HCT116 (cell line): ENCODE results near the gene LAMA4. TPM values are rescaled to one million over a fixed set of nuclear protein-coding genes. Genes with fewer than 3 reads are reported as not detected.

Experiments
- ATAC-seq: fragments of 200-7000 bp; cut with Tn5 transposase; 2 replicates; pipeline ENCODE4 v1.9.1; 2020; ENCODE audit warnings: mild to moderate bottlenecking, moderate library complexity
- BruUV-seq: library from RNA; stranded (reverse); fragments of 400-500 nt; replicated peaks from 2 replicates; lab custom pipeline; 2021; lab: Mats Ljungman, UMichigan
- CTCF ChIA-PET: fragments of 300-600 bp; sonication (Branson Sonifier 250); formaldehyde crosslinking; loops from one replicate; lab custom pipeline; 2021; ENCODE audit warnings: antibody characterized with exemption; lab: Charles Lee
- POLR2A ChIA-PET: fragments of 300-600, 350-600 bp; sonication (Branson Sonifier 250); formaldehyde crosslinking; loops from one replicate; lab custom pipeline; 2021; ENCODE audit warnings: antibody characterized with exemption; lab: Charles Lee
- RAD21 ChIA-PET, 2 experiments: fragments of 300-600 bp; sonication (Branson Sonifier 250); formaldehyde crosslinking; loops; one replicate each; lab custom pipeline; 2023; ENCODE audit warnings: low total read pairs in 2 of 2; ENCODE audit not compliant: uncharacterized antibody in 2 of 2, unreplicated experiment in 2 of 2, low non-redundant PET in 1 of 2; lab: Charles Lee
- DNase-seq: peaks from one replicate; pipeline ENCODE4 v3.0.0-alpha.2; 2010; ENCODE audit warnings: low read depth, low spot score
- H2AFZ ChIP-seq: fragments of 200-600 bp; shearing (Covaris generic), sonication (generic); 2 replicates; pipeline ENCODE4 v1.6.1; 2017; ENCODE audit warnings: low read depth, mixed run types, mixed read lengths, antibody characterized with exemption, low read length; ENCODE audit not compliant: poor library complexity, severe bottlenecking
- H3K27ac ChIP-seq: 2 replicates; pipeline ENCODE4 v1.5.1; 2012; ENCODE audit warnings: low read depth, low read length
- H3K27me3 ChIP-seq: fragments of 200-600 bp; sonication (generic); 2 replicates; pipeline ENCODE4 v1.6.1; 2016; ENCODE audit warnings: mixed run types, low read length, mixed read lengths; ENCODE audit not compliant: insufficient read depth
- H3K36me3 ChIP-seq, 2 experiments: fragments of 200-500 bp in 1 of 2; fragments of 200-600 bp in 1 of 2; sonication (Bioruptor generic) in 1 of 2; sonication (generic) in 1 of 2; 2 replicates each; pipeline versions ENCODE4 v1.5.1 to v1.6.1; 2014 to 2016; ENCODE audit warnings: low read length in 2 of 2, inconsistent platforms in 1 of 2, mixed read lengths in 1 of 2, mixed run types in 1 of 2; ENCODE audit not compliant: insufficient read depth in 2 of 2, control insufficient read depth in 1 of 2
- H3K4me1 ChIP-seq, 2 experiments: fragments of 200-600 bp in 1 of 2; sonication (generic) in 1 of 2; 2 replicates each; pipeline versions ENCODE4 v1.5.1 to v1.6.1; 2012 to 2017; ENCODE audit warnings: low read length in 2 of 2, inconsistent platforms in 1 of 2, mild to moderate bottlenecking in 1 of 2, mixed read lengths in 1 of 2, mixed run types in 1 of 2, moderate library complexity in 1 of 2; ENCODE audit not compliant: insufficient read depth in 2 of 2, control insufficient read depth in 1 of 2
- H3K4me2 ChIP-seq: fragments of 200-600 bp; sonication (generic); 2 replicates; pipeline ENCODE4 v1.6.1; 2017; ENCODE audit warnings: mixed run types, low read length, mixed read lengths
- H3K4me3 ChIP-seq, 2 experiments: fragments of 200-600 bp in 1 of 2; sonication (generic) in 1 of 2; replicated peaks in 1 of 2; 2 replicates each; pipeline ENCODE4 v1.5.1; 2011 to 2016; ENCODE audit warnings: low read length in 2 of 2, control low read depth in 1 of 2, low read depth in 1 of 2, mild to moderate bottlenecking in 1 of 2, mixed read lengths in 1 of 2, mixed run types in 1 of 2
- H3K79me2 ChIP-seq: fragments of 200-600 bp; sonication (generic); 2 replicates; pipeline ENCODE4 v1.6.1; 2017; ENCODE audit warnings: mild to moderate bottlenecking, mixed run types, low read length, moderate library complexity, mixed read lengths; ENCODE audit not compliant: insufficient read depth
- H3K9ac ChIP-seq: fragments of 200-600 bp; sonication (generic); 2 replicates; pipeline ENCODE4 v1.6.1; 2016; ENCODE audit warnings: low read length, mixed read lengths
- H3K9me2 ChIP-seq: fragments of 200-600 bp; sonication (generic), shearing (Covaris generic); 2 replicates; pipeline ENCODE4 v1.6.1; 2017; ENCODE audit warnings: mixed run types, mild to moderate bottlenecking, moderate library complexity; ENCODE audit not compliant: insufficient read depth
- H3K9me3 ChIP-seq, 2 experiments: fragments of 200-500 bp in 1 of 2; fragments of 200-600 bp in 1 of 2; sonication (Bioruptor generic) in 1 of 2; sonication (generic) in 1 of 2; 2 replicates each; pipeline ENCODE4 v1.6.1; 2014 to 2017; ENCODE audit warnings: low read length in 2 of 2, mixed read lengths in 2 of 2, inconsistent platforms in 1 of 2, low read depth in 1 of 2, mild to moderate bottlenecking in 1 of 2, mixed run types in 1 of 2, moderate library complexity in 1 of 2; ENCODE audit not compliant: control insufficient read depth in 1 of 2, insufficient read depth in 1 of 2
- H4K20me1 ChIP-seq: fragments of 200-600 bp; sonication (generic), shearing (Covaris generic); 2 replicates; pipeline ENCODE4 v1.6.1; 2017; ENCODE audit warnings: mixed run types, mild to moderate bottlenecking, moderate library complexity; ENCODE audit not compliant: insufficient read depth
- CBX3 ChIP-seq: IDR thresholded peaks from 2 replicates; pipeline ENCODE4 v1.6.1; 2012; ENCODE audit warnings: low read depth
- CEBPB ChIP-seq: IDR thresholded peaks from 2 replicates; pipeline ENCODE4 v1.6.1; 2012; ENCODE audit warnings: low read depth
- EZH2phosphoT487 ChIP-seq: fragments of 200-600 bp; IDR thresholded peaks from 2 replicates; pipeline ENCODE4 v1.6.1; 2018; ENCODE audit warnings: antibody characterized with exemption, borderline replicate concordance
- JUND ChIP-seq: IDR thresholded peaks from 2 replicates; pipeline ENCODE4 v1.6.1; 2012
- MAX ChIP-seq: IDR thresholded peaks from 2 replicates; pipeline ENCODE4 v1.6.1; 2012
- POLR2A ChIP-seq: IDR thresholded peaks from 2 replicates; pipeline ENCODE4 v1.7.0; 2011; ENCODE audit warnings: borderline replicate concordance; ENCODE audit not compliant: insufficient read depth, insufficient read length; ENCODE audit errors: extremely low read depth
- RAD21 ChIP-seq: IDR thresholded peaks from 2 replicates; pipeline ENCODE4 v1.6.1; 2012; ENCODE audit warnings: low read depth, mild to moderate bottlenecking
- SIN3A ChIP-seq: IDR thresholded peaks from 2 replicates; pipeline ENCODE4 v1.6.1; 2012; ENCODE audit warnings: low read depth
- SP1 ChIP-seq: IDR thresholded peaks from 2 replicates; pipeline ENCODE4 v1.6.1; 2012; ENCODE audit warnings: low read depth
- YY1 ChIP-seq: IDR thresholded peaks from 2 replicates; pipeline ENCODE4 v1.6.1; 2011; ENCODE audit warnings: low read length, low read depth, moderate library complexity, mild to moderate bottlenecking; ENCODE audit not compliant: insufficient replicate concordance; ENCODE audit errors: extremely low read depth
- ZFX ChIP-seq: fragments of 450-650 bp; IDR thresholded peaks from 2 replicates; pipeline ENCODE4 v1.6.1; 2017
- ZNF274 ChIP-seq: fragments of 200-500 bp; sonication (Bioruptor generic); IDR thresholded peaks from 2 replicates; pipeline ENCODE4 v1.6.1; 2014; ENCODE audit warnings: mild to moderate bottlenecking, low read depth, low read length, inconsistent platforms
- intact Hi-C: fragments of 100-400 bp; cut with micrococcal nuclease; formaldehyde crosslinking; loops from 2 replicates; pipeline ENCODE4 v1.10.0; 2022
- total RNA-seq: library from RNA; stranded (reverse); gene quantifications from one replicate; pipeline ENCODE4 v1.2.1, GENCODE V29; 2021; ENCODE audit not compliant: unreplicated experiment

Gene LAMA4
- total RNA-seq, 1 experiment from 2014 or later, result 2.2 TPM

GRCh38 chr6:112266331-112266730 lies 12.0 kb upstream of the LAMA4 start:
- TF ChIP-seq POLR2A, result no peak
- TF ChIP-seq SIN3A, result no peak
- no peak for TF ChIP-seq MAX
- no peak for TF ChIP-seq SP1
- no peak for TF ChIP-seq ZFX
- no peak for TF ChIP-seq JUND
- no peak for TF ChIP-seq CBX3
- no peak for TF ChIP-seq CEBPB
- TF ChIP-seq, all 23 proteins: peak for 0
- BruUV-seq, result no TSS peak
- no peaks in the 10 kb centered on the region for H3K36me3 ChIP-seq
- no peaks in the 10 kb centered on the region for H4K20me1 ChIP-seq
- no peaks in the 10 kb centered on the region for H3K27me3 ChIP-seq
- RAD21 ChIA-PET, result no interaction called here
- intact Hi-C loops, result no loop called here
- no peak for ATAC-seq
- H2AFZ ChIP-seq, result no peak overlapping the region
- H3K4me2 ChIP-seq, result no peak overlapping the region
- H3K27ac ChIP-seq, result no peak overlapping the region
- no peak overlapping the region for H3K4me3 ChIP-seq
- H3K9me2 ChIP-seq, result no peaks in the 10 kb centered on the region
- DNase-seq, result no peak
- H3K4me1 ChIP-seq, result no peaks in the 10 kb centered on the region
- POLR2A ChIA-PET, result no interaction called here
- H3K9ac ChIP-seq, result no peak overlapping the region
- CTCF ChIA-PET, result interaction anchor here (4.7 kb wide), 1 partner anchor 86 kb away, joined by 41 read pairs; no protein-coding TSS in a partner anchor
- no peaks in the 10 kb centered on the region for H3K9me3 ChIP-seq
- no peaks in the 10 kb centered on the region for H3K79me2 ChIP-seq

- no peak overlapping the region for H2AFZ ChIP-seq
- no peaks in the 10 kb centered on the region for H3K9me3 ChIP-seq
- H3K9ac ChIP-seq, result no peak overlapping the region
- H3K27me3 ChIP-seq, result no peaks in the 10 kb centered on the region
- H3K9me2 ChIP-seq, result no peaks in the 10 kb centered on the region; the same call in 1 of the 2 replicates
- POLR2A ChIA-PET, result no interaction called here
- peaks cover 0 to 7% of the 10 kb centered on the region in 2 experiments; a peak in 1 of 4 replicates for H3K4me1 ChIP-seq
- no peak overlapping the region for H3K4me2 ChIP-seq
- BruUV-seq, result no TSS peak
- RAD21 ChIA-PET, result no interaction called here
- no peak overlapping the region for H3K4me3 ChIP-seq
- H4K20me1 ChIP-seq, result no peaks in the 10 kb centered on the region
- TF ChIP-seq EZH2phosphoT487, result no peak
- no peak for TF ChIP-seq MAX
- no peak for TF ChIP-seq YY1
- no peak for TF ChIP-seq ZNF274
- TF ChIP-seq RAD21, result no peak
- TF ChIP-seq CEBPB, result no peak
- H3K27ac ChIP-seq, result no peak overlapping the region
- DNase-seq, result no peak
- H3K79me2 ChIP-seq, result no peaks in the 10 kb centered on the region
- H3K36me3 ChIP-seq, result no peaks in the 10 kb centered on the region
- ATAC-seq, result no peak
- CTCF ChIA-PET, result no interaction called here
- intact Hi-C loops, result no loop called here
Observed at GRCh38 chr6:112259337-112259675, 4.9 kb upstream of the LAMA4 start.
